ENCODE data around the gene BBS12.

DNA sequence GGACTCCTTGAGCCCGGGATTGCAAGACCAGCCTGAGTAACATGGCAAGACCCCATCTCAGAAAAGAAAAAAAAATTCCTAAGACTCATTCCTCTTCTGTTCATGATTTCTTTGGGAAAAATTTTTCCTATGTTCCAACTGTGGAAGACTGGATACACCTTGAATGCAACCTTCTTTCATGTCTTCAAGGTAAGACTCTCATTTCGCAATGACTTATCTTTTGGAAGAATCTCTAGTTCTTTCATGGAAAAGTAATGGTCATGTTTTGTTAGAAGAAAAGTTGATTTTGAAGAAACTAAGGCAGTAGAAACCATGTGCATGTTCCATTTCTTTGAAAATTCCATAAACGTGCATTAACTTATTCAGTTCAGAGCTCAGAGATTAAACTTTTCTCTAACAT lies 26.0 kb upstream of the BBS12 start:
- TF ChIP-seq SP1 (IDR thresholded peaks at IDR 0.05) (no peak), RAD21 (IDR thresholded peaks at IDR 0.05) (no peak), FOXA1 (IDR thresholded peaks at IDR 0.05) (no peak), JUND (IDR thresholded peaks at IDR 0.05) (no peak), TAF1 (conservative IDR thresholded peaks at IDR 0.05) (no peak), GABPA (IDR thresholded peaks at IDR 0.05 in 1 of 2, conservative IDR thresholded peaks at IDR 0.05 in 1 of 2) (no peak)
- TF ChIP-seq, protein P1, sequence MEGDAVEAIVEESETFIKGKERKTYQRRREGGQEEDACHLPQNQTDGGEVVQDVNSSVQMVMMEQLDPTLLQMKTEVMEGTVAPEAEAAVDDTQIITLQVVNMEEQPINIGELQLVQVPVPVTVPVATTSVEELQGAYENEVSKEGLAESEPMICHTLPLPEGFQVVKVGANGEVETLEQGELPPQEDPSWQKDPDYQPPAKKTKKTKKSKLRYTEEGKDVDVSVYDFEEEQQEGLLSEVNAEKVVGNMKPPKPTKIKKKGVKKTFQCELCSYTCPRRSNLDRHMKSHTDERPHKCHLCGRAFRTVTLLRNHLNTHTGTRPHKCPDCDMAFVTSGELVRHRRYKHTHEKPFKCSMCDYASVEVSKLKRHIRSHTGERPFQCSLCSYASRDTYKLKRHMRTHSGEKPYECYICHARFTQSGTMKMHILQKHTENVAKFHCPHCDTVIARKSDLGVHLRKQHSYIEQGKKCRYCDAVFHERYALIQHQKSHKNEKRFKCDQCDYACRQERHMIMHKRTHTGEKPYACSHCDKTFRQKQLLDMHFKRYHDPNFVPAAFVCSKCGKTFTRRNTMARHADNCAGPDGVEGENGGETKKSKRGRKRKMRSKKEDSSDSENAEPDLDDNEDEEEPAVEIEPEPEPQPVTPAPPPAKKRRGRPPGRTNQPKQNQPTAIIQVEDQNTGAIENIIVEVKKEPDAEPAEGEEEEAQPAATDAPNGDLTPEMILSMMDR (IDR thresholded peaks at IDR 0.05; ENCODE audit: low read depth, low read length, missing input control) = no peak
- TF ChIP-seq, protein P2, sequence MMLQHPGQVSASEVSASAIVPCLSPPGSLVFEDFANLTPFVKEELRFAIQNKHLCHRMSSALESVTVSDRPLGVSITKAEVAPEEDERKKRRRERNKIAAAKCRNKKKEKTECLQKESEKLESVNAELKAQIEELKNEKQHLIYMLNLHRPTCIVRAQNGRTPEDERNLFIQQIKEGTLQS (IDR thresholded peaks at IDR 0.05) = no peak
- TF ChIP-seq, protein P3, sequence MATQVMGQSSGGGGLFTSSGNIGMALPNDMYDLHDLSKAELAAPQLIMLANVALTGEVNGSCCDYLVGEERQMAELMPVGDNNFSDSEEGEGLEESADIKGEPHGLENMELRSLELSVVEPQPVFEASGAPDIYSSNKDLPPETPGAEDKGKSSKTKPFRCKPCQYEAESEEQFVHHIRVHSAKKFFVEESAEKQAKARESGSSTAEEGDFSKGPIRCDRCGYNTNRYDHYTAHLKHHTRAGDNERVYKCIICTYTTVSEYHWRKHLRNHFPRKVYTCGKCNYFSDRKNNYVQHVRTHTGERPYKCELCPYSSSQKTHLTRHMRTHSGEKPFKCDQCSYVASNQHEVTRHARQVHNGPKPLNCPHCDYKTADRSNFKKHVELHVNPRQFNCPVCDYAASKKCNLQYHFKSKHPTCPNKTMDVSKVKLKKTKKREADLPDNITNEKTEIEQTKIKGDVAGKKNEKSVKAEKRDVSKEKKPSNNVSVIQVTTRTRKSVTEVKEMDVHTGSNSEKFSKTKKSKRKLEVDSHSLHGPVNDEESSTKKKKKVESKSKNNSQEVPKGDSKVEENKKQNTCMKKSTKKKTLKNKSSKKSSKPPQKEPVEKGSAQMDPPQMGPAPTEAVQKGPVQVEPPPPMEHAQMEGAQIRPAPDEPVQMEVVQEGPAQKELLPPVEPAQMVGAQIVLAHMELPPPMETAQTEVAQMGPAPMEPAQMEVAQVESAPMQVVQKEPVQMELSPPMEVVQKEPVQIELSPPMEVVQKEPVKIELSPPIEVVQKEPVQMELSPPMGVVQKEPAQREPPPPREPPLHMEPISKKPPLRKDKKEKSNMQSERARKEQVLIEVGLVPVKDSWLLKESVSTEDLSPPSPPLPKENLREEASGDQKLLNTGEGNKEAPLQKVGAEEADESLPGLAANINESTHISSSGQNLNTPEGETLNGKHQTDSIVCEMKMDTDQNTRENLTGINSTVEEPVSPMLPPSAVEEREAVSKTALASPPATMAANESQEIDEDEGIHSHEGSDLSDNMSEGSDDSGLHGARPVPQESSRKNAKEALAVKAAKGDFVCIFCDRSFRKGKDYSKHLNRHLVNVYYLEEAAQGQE (IDR thresholded peaks at IDR 0.05) = no peak
- TF ChIP-seq, protein P4, sequence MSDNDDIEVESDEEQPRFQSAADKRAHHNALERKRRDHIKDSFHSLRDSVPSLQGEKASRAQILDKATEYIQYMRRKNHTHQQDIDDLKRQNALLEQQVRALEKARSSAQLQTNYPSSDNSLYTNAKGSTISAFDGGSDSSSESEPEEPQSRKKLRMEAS (IDR thresholded peaks at IDR 0.05) = no peak
